Upper lobe of right lung (tissue), 1 donor: ENCODE results near the gene RNPEP. TPM values are rescaled to one million over a fixed set of nuclear protein-coding genes. Genes with fewer than 3 reads are reported as not detected.

Experiments
- ATAC-seq: fragments of 200-7000 bp; cut with Tn5 transposase; one replicate; pipeline ENCODE4 v1.9.1; 2020; ENCODE audit warnings: mild to moderate bottlenecking, moderate library complexity
- DNase-seq: peaks from one replicate; pipeline ENCODE4 v3.0.0-alpha.2; 2020
- H3K27ac ChIP-seq: fragments of 200-600 bp; one replicate; pipeline ENCODE4 v1.8.0; 2022
- H3K27me3 ChIP-seq: fragments of 200-600 bp; one replicate; pipeline ENCODE4 v1.8.0; 2022; ENCODE audit warnings: mild to moderate bottlenecking
- H3K36me3 ChIP-seq: fragments of 200-600 bp; one replicate; pipeline ENCODE4 v1.8.0; 2022
- H3K4me1 ChIP-seq: fragments of 200-600 bp; one replicate; pipeline ENCODE4 v1.8.0; 2022
- H3K4me3 ChIP-seq: fragments of 200-600 bp; one replicate; pipeline ENCODE4 v1.8.0; 2022; ENCODE audit warnings: mild to moderate bottlenecking
- H3K9me3 ChIP-seq: fragments of 200-600 bp; one replicate; pipeline ENCODE4 v1.8.0; 2022
- intact Hi-C: fragments of 100-400 bp; cut with DNase I; formaldehyde crosslinking; loops from one replicate; pipeline ENCODE4 v1.11.0; 2022
- total RNA-seq: library from RNA; stranded (reverse); fragmentation: NEBNext Ultra II Directional; extraction: Animal tissue kit (Norgen Biotek cat#: 25700); gene quantifications from one replicate; pipeline ENCODE4 v1.2.1, GENCODE V29; 2021
- TF ChIP-seq, protein P1 (sequence below): fragments of 200-600 bp; IDR thresholded peaks from one replicate; pipeline ENCODE4 v1.8.0; 2022; ENCODE audit warnings: antibody characterized with exemption
- donor health status: DM: no; HTN: yes; CAD: no; lungs with severe emphysema.

The RNPEP gene
- total RNA-seq, 1 donor from 2014 or later, result 61.7 TPM

DNA sequence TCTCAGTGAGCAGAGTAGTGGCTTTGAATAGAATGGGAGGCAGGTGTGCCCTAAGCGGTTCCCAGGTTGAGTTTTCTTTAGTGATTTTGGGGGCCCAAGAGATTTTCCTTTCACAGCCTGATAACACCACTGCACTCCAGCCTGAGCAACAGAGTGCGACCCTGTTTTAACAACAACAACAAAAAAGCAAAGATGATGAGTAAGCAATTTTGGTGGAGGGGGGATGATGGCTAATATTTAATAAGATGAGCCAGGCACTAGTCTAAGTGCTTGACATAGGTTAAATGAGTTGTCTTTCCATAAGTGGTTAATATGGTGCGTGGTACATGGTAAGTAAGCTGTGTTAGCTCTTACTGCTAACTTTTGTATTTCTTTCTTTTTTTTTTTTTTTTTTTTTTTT lies 2.0 kb downstream of the RNPEP start:
- Histone ChIP-seq H3K4me1 (peaks cover 13% of the 10 kb centered on the region), H3K36me3 (peaks cover 9% of the 10 kb centered on the region), H3K27ac (no peak overlapping the region), H3K4me3 (no peak overlapping the region), H3K27me3 (no peaks in the 10 kb centered on the region), H3K9me3 (no peaks in the 10 kb centered on the region)
- DNase-seq (peak; percentile 1), ATAC-seq (no peak)
- intact Hi-C loops, result no loop called here
- TF ChIP-seq, protein P1, sequence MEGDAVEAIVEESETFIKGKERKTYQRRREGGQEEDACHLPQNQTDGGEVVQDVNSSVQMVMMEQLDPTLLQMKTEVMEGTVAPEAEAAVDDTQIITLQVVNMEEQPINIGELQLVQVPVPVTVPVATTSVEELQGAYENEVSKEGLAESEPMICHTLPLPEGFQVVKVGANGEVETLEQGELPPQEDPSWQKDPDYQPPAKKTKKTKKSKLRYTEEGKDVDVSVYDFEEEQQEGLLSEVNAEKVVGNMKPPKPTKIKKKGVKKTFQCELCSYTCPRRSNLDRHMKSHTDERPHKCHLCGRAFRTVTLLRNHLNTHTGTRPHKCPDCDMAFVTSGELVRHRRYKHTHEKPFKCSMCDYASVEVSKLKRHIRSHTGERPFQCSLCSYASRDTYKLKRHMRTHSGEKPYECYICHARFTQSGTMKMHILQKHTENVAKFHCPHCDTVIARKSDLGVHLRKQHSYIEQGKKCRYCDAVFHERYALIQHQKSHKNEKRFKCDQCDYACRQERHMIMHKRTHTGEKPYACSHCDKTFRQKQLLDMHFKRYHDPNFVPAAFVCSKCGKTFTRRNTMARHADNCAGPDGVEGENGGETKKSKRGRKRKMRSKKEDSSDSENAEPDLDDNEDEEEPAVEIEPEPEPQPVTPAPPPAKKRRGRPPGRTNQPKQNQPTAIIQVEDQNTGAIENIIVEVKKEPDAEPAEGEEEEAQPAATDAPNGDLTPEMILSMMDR, result no peak

- peaks cover 13% of the 10 kb centered on the region for H3K4me1 ChIP-seq
- TF ChIP-seq, protein P1, result no peak
- H3K27ac ChIP-seq, result no peak overlapping the region
- intact Hi-C loops, result no loop called here
- no peaks in the 10 kb centered on the region for H3K27me3 ChIP-seq
- peak; percentile 11 for DNase-seq
- H3K9me3 ChIP-seq, result no peaks in the 10 kb centered on the region
- no peak for ATAC-seq
- H3K4me3 ChIP-seq, result no peak overlapping the region
- H3K36me3 ChIP-seq, result peaks cover 18% of the 10 kb centered on the region
Observed at GRCh38 chr1:201985355-201985754, 2.9 kb downstream of the RNPEP start.

DNA sequence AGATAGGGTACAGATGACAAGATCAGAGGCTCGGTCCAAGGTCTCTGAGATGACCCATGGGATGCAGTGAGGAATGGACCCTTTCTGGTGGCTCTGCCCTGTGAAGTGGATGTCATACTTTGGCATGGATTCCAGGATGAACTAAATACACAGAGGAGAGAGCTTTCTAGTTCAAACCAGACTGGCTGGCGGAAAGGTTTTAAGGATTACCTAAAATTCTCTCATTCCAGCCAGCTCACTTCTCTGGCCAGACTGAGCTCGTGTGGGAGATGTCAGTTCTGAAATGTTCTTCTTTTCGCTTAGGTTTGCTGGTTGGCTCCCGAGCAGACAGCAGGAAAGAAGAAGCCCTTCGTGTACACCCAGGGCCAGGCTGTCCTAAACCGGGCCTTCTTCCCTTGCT lies 6.2 kb downstream of the RNPEP start:
- H3K27ac ChIP-seq, result no peak overlapping the region
- TF ChIP-seq, protein P1, result no peak
- peaks cover 51% of the 10 kb centered on the region for H3K36me3 ChIP-seq
- H3K9me3 ChIP-seq, result no peaks in the 10 kb centered on the region
- H3K27me3 ChIP-seq, result no peaks in the 10 kb centered on the region
- peak; percentile 27 for DNase-seq
- intact Hi-C loops, result no loop called here
- H3K4me3 ChIP-seq, result no peak overlapping the region
- ATAC-seq, result no peak
- peaks cover 10% of the 10 kb centered on the region for H3K4me1 ChIP-seq

DNA sequence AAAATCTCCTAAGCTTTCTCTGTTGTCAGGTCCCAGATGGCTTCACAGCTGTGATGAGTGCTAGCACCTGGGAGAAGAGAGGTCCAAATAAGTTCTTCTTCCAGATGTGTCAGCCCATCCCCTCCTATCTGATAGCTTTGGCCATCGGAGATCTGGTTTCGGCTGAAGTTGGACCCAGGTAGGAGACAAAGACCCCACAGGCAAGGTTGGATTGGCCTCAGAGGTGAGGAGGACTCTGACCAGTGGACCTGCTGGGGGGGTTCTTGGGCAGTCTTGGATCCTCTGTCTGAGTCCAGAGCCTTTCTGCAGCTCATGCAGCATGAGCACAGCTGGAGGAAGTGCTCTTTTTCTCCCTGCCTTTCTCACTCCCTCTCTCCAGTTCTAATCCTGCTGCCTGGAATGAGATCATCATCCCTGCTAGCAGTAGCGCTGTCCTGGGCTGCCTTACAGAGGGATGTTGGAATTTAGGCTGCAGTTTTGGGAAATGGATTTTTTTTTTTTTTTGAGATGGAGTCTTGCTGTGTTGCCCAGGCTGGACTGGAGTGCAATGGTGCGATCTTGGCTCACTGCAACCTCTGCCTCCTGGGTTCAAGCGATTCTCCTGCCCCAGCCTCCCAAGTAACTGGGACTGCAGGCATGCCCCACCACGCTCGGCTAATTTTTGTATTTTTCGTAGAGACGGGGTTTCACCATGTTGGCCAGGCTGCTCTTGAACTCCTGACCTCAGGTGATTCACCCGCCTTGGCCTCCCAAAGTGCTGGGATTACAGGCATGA lies 7.1 kb downstream of the RNPEP start:
- intact Hi-C loops, result no loop called here
- ATAC-seq (peak; percentile 13), DNase-seq (peak; percentile 16)
- Histone ChIP-seq H3K27ac (no peak overlapping the region), H3K27me3 (no peaks in the 10 kb centered on the region), H3K36me3 (peaks cover 58% of the 10 kb centered on the region), H3K9me3 (no peaks in the 10 kb centered on the region), H3K4me3 (no peak overlapping the region), H3K4me1 (peaks cover under 1% of the 10 kb centered on the region)
- TF ChIP-seq, protein P1, result no peak

- Histone ChIP-seq H3K27me3 (no peaks in the 10 kb centered on the region), H3K9me3 (no peaks in the 10 kb centered on the region), H3K27ac (no peak overlapping the region), H3K4me1 (no peaks in the 10 kb centered on the region), H3K4me3 (no peak overlapping the region), H3K36me3 (peaks cover 65% of the 10 kb centered on the region)
- no peak for ATAC-seq
- intact Hi-C loops, result no loop called here
- TF ChIP-seq, protein P1, result no peak
- no peak for DNase-seq
Observed at GRCh38 chr1:201990427-201990826, 8.0 kb downstream of the RNPEP start.
